Keratinocyte (primary cell): Measurements from ENCODE around the gene EFNB3. TPM values are rescaled to one million over a fixed set of nuclear protein-coding genes. Genes with fewer than 3 reads are reported as not detected.

Source experiments
- DNase-seq: peaks from one replicate; pipeline ENCODE4 v3.0.0-alpha.2; 2011; ENCODE audit warnings: low read depth, missing footprints, low spot score
- FAIRE-seq: peaks from 2 replicates; lab custom pipeline; 2011; peaks lifted over from hg19 to GRCh38; lab: Jason Lieb, UNC
- H2AFZ ChIP-seq: 2 replicates; pipeline ENCODE4 v1.6.0; 2012; ENCODE audit warnings: low read length, control low read depth, inconsistent platforms; ENCODE audit not compliant: control insufficient read depth
- H3K27ac ChIP-seq: 2 replicates; pipeline ENCODE4 v1.5.1; 2011; ENCODE audit warnings: low read length; ENCODE audit not compliant: control insufficient read depth, insufficient read depth
- H3K27me3 ChIP-seq: 3 replicates; pipeline ENCODE4 v1.6.0; 2011; ENCODE audit warnings: low read length; ENCODE audit not compliant: control insufficient read depth, insufficient read depth; ENCODE audit errors: extremely low read depth
- H3K36me3 ChIP-seq, 2 experiments: 2 replicates in 1 of 2; 3 replicates in 1 of 2; pipeline ENCODE4 v1.5.1; 2011; ENCODE audit warnings: low read length in 2 of 2, mild to moderate bottlenecking in 1 of 2; ENCODE audit not compliant: control insufficient read depth in 2 of 2, insufficient read depth in 2 of 2; ENCODE audit errors: extremely low read depth in 1 of 2
- H3K4me1 ChIP-seq: 3 replicates; pipeline ENCODE4 v1.5.1; 2011; ENCODE audit warnings: low read length; ENCODE audit not compliant: control insufficient read depth, insufficient read depth; ENCODE audit errors: extremely low read depth
- H3K4me2 ChIP-seq: 3 replicates; pipeline ENCODE4 v1.6.0; 2011; ENCODE audit warnings: low read depth, low read length; ENCODE audit not compliant: control insufficient read depth, insufficient read depth; ENCODE audit errors: extremely low read depth
- H3K4me3 ChIP-seq, 3 experiments: fragments of 200-600 bp in 1 of 3; sonication (generic) in 1 of 3; 2 replicates in 2 of 3; 3 replicates in 1 of 3; pipeline ENCODE4 v1.5.1; 2011 to 2016; ENCODE audit warnings: low read length in 3 of 3, mild to moderate bottlenecking in 3 of 3, control low read depth in 2 of 3, inconsistent platforms in 1 of 3, low read depth in 1 of 3, mixed read lengths in 1 of 3, mixed run types in 1 of 3, moderate library complexity in 1 of 3; ENCODE audit not compliant: control insufficient read depth in 2 of 3, insufficient read depth in 2 of 3; ENCODE audit errors: extremely low read depth in 1 of 3
- H3K79me2 ChIP-seq: 2 replicates; pipeline ENCODE4 v1.6.0; 2012; ENCODE audit warnings: low read length; ENCODE audit not compliant: control insufficient read depth, insufficient read depth
- H3K9ac ChIP-seq: 3 replicates; pipeline ENCODE4 v1.6.0; 2011; ENCODE audit warnings: low read length; ENCODE audit not compliant: control insufficient read depth, insufficient read depth; ENCODE audit errors: extremely low read depth
- H3K9me1 ChIP-seq: 3 replicates; pipeline ENCODE4 v1.6.0; 2011; ENCODE audit warnings: low read length; ENCODE audit not compliant: control insufficient read depth, insufficient read depth; ENCODE audit errors: extremely low read depth
- H3K9me3 ChIP-seq: 2 replicates; pipeline ENCODE4 v1.5.1; 2012; ENCODE audit warnings: low read depth, low read length; ENCODE audit not compliant: control insufficient read depth
- H4K20me1 ChIP-seq: 3 replicates; pipeline ENCODE4 v1.6.0; 2011; ENCODE audit warnings: low read length; ENCODE audit not compliant: control insufficient read depth, insufficient read depth; ENCODE audit errors: extremely low read depth
- CTCF ChIP-seq, 3 experiments: IDR thresholded peaks in 1 of 3; conservative IDR thresholded peaks in 1 of 3; optimal IDR thresholded peaks in 1 of 3; 2 replicates in 2 of 3; 3 replicates in 1 of 3; pipeline versions ENCODE3 to v1.5.1; 2011; ENCODE audit warnings: low read length in 3 of 3, mild to moderate bottlenecking in 3 of 3, moderate library complexity in 2 of 3, control low read depth in 1 of 3, inconsistent platforms in 1 of 3; ENCODE audit not compliant: insufficient read depth in 2 of 3; ENCODE audit errors: extremely low read depth in 1 of 3
- EZH2 ChIP-seq: IDR thresholded peaks from one replicate; pipeline ENCODE4 v1.6.1; 2012; ENCODE audit warnings: inconsistent platforms, mild to moderate bottlenecking, low read length, moderate library complexity
- dilution Hi-C: fragments of 300-500 bp; cut with MboI; formaldehyde crosslinking; loops from one replicate; pipeline ENCODE4 v1.7.0; 2020; ENCODE audit warnings: low sequenced_read_pairs; ENCODE audit not compliant: extremely low pct_ligation_motif_present
- polyA plus RNA-seq, 5 experiments: library from polyadenylated mRNA; depleted of rRNA in 3 of 5; stranded (reverse) in 3 of 5; stranded (forward) in 1 of 5; unstranded in 1 of 5; fragments of >200 nt; gene quantifications; 1 replicate in 1 of 5; 2 replicates in 3 of 5; 3 replicates in 1 of 5; pipeline versions ENCODE4 v1.2.1 to v1.2.3, GENCODE V29; 2011 to 2012; ENCODE audit warnings: missing spikeins in 2 of 5, low read depth in 1 of 5, low replicate concordance in 1 of 5

The EFNB3 gene
- polyA plus RNA-seq, 1 donor (not counting 4 experiments of a cell fraction or from before 2014, with no cell fraction given): 4.1 TPM

DNA sequence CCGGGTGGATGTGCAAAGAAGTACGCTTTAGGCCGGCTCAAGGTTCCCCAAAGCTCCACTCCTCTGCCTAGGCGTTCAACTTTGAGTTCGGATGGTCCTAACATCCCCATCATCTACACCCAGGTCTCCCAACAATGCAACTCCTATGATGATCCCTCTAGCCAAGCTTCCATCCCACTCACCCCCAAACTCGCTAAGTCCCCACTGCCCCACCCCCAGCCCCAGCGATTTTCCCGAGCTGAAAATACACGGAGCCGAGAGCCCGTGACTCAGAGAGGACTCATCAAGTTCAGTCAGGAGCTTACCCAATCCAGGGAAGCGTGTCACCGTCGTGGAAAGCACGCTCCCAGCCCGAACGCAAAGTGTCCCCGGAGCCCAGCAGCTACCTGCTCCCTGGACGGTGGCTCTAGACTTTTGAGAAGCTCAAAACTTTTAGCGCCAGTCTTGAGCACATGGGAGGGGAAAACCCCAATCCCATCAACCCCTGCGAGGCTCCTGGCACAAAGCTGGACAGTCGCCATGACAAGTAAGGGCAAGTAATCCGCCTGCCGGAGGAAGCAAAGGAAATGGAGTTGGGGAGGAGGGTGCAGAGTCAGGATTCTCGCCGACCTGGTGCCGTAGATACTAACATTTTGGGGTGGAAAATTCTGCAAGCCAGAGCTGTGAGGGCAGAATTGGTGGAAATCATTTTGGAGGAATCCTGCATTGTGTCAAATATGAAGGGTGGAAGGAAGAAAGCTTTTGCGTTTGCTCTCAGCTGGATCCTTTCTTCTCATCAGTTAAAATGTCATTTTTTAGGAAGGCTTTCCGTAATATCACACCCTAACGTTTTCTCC lies 17.7 kb upstream of the EFNB3 start, which contains the start of gene TP53:
Gene TP53, minus strand, starts transcription at position 419 of the 836 bp plus-strand sequence. CDS start 10,896 bp downstream, outside the sequence.
- peaks cover 2% of the 10 kb centered on the region for H3K9me1 ChIP-seq
- H3K4me1 ChIP-seq: peaks cover 18% of the 10 kb centered on the region
- FAIRE-seq (peak; percentile 75), DNase-seq (peak; percentile 90)
- peaks cover 52% of the 10 kb centered on the region for H3K79me2 ChIP-seq
- peak within 1 kb of the TSS; percentile 97 for H3K27ac ChIP-seq
- TF ChIP-seq CTCF (optimal IDR thresholded peaks at IDR 0.05 in 1 of 3, IDR thresholded peaks at IDR 0.05 in 1 of 3, conservative IDR thresholded peaks at IDR 0.05 in 1 of 3; ENCODE audit: extremely low read depth in 1 of 3, insufficient read depth in 2 of 3, low read length in 3 of 3) (no peak), EZH2 (no peak)
- H3K9me3 ChIP-seq: no peaks in the 10 kb centered on the region
- no peaks in the 10 kb centered on the region for H3K27me3 ChIP-seq
- H4K20me1 ChIP-seq: no peaks in the 10 kb centered on the region
- peak within 1 kb of the TSS; percentile 93 for H2AFZ ChIP-seq
- H3K4me3 ChIP-seq: peak within 1 kb of the TSS; percentile 73 to 100 (median 98)
- peaks cover 7% of the 10 kb centered on the region in 2 experiments for H3K36me3 ChIP-seq
- peak within 1 kb of the TSS; percentile 100 for H3K9ac ChIP-seq
- dilution Hi-C loops: no loop called here
- H3K4me2 ChIP-seq: peak within 1 kb of the TSS; percentile 99

- Histone ChIP-seq H2AFZ (peak within 1 kb of the TSS; percentile 93), H3K4me2 (peak within 1 kb of the TSS; percentile 99), H3K79me2 (peaks cover 46% of the 10 kb centered on the region), H3K36me3 (peaks cover 7% of the 10 kb centered on the region in 2 experiments), H3K4me3 (peak within 1 kb of the TSS; percentile 73 to 100 (median 98)), H3K4me1 (peaks cover 18% of the 10 kb centered on the region), H4K20me1 (no peaks in the 10 kb centered on the region), H3K9me1 (peaks cover 2% of the 10 kb centered on the region), H3K27me3 (no peaks in the 10 kb centered on the region), H3K27ac (peak within 1 kb of the TSS; percentile 97), H3K9me3 (no peaks in the 10 kb centered on the region), H3K9ac (peak within 1 kb of the TSS; percentile 100)
- dilution Hi-C loops: no loop called here
- TF ChIP-seq EZH2: no peak
- peak; percentile 85 to 95 (median 91) for TF ChIP-seq CTCF (optimal IDR thresholded peaks at IDR 0.05 in 1 of 3, IDR thresholded peaks at IDR 0.05 in 1 of 3, conservative IDR thresholded peaks at IDR 0.05 in 1 of 3; ENCODE audit: extremely low read depth in 1 of 3, insufficient read depth in 2 of 3, low read length in 3 of 3)
- DNase-seq (peak; percentile 83), FAIRE-seq (peak; percentile 69)
Measured at GRCh38 chr17:7687908-7688807, 16.8 kb upstream of the EFNB3 start, which contains the start of gene WRAP53. Gene WRAP53, plus strand, starts transcription at chr17:7688477. Its CDS starts 172 bp downstream, at chr17:7688649.
